Kidney glomerular epithelial cell (primary cell): ENCODE results near the gene RPTOR.
"Not testable (repeated sequence)": the region's sequence is repeated elsewhere in the genome, so short reads cannot be mapped to it uniquely, and the experiment has no call there.

Experiments used
- DNase-seq: peaks from one replicate; lab custom pipeline; 2025; lab: John Stamatoyannopoulos, UW

The RPTOR gene, protein sequence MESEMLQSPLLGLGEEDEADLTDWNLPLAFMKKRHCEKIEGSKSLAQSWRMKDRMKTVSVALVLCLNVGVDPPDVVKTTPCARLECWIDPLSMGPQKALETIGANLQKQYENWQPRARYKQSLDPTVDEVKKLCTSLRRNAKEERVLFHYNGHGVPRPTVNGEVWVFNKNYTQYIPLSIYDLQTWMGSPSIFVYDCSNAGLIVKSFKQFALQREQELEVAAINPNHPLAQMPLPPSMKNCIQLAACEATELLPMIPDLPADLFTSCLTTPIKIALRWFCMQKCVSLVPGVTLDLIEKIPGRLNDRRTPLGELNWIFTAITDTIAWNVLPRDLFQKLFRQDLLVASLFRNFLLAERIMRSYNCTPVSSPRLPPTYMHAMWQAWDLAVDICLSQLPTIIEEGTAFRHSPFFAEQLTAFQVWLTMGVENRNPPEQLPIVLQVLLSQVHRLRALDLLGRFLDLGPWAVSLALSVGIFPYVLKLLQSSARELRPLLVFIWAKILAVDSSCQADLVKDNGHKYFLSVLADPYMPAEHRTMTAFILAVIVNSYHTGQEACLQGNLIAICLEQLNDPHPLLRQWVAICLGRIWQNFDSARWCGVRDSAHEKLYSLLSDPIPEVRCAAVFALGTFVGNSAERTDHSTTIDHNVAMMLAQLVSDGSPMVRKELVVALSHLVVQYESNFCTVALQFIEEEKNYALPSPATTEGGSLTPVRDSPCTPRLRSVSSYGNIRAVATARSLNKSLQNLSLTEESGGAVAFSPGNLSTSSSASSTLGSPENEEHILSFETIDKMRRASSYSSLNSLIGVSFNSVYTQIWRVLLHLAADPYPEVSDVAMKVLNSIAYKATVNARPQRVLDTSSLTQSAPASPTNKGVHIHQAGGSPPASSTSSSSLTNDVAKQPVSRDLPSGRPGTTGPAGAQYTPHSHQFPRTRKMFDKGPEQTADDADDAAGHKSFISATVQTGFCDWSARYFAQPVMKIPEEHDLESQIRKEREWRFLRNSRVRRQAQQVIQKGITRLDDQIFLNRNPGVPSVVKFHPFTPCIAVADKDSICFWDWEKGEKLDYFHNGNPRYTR (N-terminal part only)

DNA sequence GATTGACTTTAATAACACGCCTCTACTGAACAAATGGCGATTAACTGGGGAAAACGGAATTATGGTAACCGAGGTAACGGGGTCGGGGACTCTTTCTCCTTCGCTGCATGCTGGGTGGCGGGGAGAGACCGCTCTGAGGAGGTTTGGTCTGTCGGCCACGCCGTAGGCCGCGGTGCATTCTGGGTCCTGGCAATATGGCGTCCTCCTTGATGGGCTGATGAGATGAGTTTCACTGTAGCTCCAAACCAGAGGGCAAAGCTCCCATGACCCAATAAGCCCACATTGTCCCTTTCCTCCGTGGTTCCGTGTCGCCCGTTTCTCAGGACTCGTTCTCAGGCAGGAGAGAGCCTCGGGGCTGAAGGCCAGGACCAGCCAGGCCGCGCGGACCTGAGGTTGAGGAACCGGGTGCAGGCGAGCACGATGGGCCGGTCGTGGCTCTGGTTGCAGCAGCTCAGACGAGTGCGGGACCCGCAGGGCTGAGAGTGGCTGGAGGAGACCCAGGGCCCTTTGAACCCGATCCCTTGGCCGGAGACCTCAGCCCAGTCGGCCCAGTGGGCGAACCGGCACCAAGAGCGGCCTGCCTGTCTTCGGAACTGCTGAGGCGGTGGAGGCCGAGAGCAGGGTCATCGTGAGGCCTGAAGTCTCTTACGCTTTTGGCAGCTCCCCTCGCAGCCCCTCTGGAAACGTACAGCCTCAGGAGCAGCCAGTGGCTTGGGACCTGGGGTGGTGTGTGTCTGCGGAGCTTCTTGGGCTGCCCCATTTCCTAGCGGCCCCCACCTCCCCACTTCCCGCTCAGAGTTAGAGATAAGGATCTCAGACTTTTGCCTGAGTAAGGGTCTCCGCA, at the start of gene RPTOR:
TSS of gene RPTOR (plus strand) at position 184 of the 844 bp plus-strand sequence. CDS start 792 bp downstream, outside the sequence.
- peak; percentile 80 for DNase-seq

DNA sequence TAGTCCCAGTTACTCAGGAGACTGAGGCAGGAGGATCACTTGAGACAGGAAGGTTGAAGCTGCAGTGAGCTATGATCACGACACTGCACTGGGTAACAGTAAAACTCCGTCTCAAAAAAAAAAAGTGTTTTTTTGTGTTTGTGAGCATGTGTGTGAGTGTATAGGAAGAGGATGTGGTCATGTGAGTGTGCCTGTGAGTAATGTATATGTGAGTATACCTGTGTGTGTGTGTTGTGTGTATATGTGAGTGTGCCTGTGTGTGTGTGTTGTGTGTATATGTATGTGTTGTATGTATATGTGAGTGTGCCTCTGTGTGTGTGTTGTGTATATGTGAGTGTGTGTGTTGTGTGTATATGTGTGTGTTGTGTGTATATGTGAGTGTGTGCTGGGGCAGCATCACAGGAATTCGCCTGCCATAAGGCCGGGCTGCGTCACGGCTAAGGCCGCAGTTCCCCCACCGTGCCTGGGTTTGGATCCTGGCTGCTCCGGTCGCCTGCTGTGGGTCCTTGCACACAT, 46.9 kb upstream of the RPTOR start:
- no peak for DNase-seq

GRCh38 chr17:80498242-80498919, 46.3 kb upstream of the RPTOR start:
- DNase-seq: peak; percentile 17

- no peak for DNase-seq
These were observed 45.7 kb upstream of the RPTOR start for GRCh38 chr17:80498920-80499410.

DNA sequence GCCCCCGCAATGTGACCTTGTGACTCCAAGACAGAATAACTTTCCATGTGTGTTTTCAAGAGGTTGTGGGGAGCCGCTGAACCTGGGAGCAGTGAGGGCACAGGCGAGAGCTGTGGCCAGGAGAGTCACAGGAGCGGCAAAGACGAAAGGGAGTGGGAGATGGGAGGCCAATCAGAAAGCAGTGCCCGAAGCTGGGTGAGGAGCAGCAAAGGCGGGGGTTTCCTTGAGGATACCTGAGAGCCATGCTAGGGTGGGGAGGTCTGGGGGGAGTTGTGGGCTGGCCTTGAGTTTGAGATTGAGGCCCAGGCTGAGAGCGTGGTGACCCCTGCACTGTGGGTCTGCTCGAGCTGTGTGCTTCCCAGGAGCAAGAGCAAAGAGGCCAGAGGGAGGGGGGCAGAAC, 45.1 kb upstream of the RPTOR start:
- DNase-seq: no peak

- no peak for DNase-seq
These were observed 44.5 kb upstream of the RPTOR start for GRCh38 chr17:80499961-80500665.

- peak; percentile 85 for DNase-seq
These were observed 42.7 kb upstream of the RPTOR start for GRCh38 chr17:80501741-80502577.

DNA sequence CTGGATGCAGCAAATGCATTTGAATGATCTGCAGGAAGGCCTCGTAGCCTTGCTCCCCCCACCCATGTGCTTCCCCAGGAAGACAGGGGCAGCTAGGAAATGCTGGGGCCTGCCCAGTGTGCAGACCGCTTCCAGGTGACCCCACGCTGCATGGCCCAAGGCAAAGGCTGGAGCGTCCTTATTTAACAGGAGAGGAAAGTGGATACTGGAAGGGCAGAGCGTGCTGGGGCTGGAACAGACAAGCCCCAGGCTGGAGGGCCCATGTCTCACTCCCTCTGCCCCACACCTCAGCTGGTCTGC, 42.1 kb upstream of the RPTOR start:
- DNase-seq: no peak

GRCh38 chr17:80503031-80503430, 41.6 kb upstream of the RPTOR start:
- no peak for DNase-seq

DNA sequence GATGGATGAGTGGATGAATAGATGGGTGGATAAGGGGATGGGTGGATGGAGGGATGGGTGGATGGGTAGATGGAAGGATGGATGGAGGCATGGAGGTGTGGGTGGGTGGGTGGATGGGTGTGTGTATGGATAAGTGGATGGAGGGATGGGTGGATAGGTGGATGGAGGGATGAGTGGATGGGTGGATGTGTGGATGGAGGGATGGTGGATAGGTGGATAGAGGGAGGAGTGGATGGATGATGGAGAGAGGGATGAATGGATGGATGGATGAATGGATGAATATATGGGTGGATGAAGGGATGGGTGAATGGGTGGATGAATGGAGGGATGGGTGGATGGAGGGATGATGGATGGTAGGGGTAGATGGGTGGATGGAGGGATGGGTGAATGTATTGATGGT, 40.7 kb upstream of the RPTOR start:
- no peak for DNase-seq

GRCh38 chr17:80504686-80505413, 39.8 kb upstream of the RPTOR start:
- peak; percentile 58 for DNase-seq

DNA sequence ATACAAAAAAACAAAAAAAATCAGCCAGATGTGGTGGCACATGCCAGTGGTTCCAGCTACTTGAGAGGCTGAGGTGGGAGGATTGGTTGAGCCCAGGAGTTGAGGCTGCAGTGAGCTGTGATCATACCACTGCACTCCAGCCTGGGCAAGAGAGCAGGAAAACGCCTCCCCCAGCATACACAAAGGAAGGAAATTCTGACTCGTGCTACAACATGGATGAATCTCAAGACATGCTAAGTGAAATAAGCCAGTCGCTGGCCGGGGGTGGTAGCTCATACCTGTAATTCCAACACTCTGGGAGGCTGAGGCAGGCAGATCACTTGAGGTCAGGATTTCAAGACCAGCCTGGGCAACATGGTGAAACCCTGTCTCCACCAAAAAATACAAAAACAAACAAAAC, 37.5 kb upstream of the RPTOR start:
- not testable (repeated sequence) for DNase-seq

DNA sequence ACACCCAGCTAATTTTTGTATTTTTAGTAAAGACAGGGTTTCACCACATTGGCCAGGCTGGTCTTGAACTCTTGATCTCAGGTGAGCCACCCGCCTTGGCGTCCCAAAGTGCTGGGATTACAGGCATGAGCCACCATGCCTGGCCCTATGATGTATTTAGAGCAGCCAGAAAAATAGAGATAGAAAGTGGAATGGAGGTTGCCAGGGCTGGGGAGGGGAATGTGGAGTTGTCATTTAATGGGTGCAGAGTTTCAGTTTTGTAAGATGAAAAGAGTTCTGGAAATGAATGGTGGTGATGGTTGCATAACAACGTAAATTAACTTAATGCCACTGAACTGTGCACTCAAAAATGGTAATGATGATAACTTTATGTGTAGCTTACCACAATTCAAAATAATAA, 36.7 kb upstream of the RPTOR start:
- no peak for DNase-seq

- no peak for DNase-seq
These were observed 35.3 kb upstream of the RPTOR start for GRCh38 chr17:80509311-80509710.

- no peak for DNase-seq
These were observed 34.5 kb upstream of the RPTOR start for GRCh38 chr17:80510132-80510531.

- no peak for DNase-seq
These were observed 33.9 kb upstream of the RPTOR start for GRCh38 chr17:80510772-80511171.

DNA sequence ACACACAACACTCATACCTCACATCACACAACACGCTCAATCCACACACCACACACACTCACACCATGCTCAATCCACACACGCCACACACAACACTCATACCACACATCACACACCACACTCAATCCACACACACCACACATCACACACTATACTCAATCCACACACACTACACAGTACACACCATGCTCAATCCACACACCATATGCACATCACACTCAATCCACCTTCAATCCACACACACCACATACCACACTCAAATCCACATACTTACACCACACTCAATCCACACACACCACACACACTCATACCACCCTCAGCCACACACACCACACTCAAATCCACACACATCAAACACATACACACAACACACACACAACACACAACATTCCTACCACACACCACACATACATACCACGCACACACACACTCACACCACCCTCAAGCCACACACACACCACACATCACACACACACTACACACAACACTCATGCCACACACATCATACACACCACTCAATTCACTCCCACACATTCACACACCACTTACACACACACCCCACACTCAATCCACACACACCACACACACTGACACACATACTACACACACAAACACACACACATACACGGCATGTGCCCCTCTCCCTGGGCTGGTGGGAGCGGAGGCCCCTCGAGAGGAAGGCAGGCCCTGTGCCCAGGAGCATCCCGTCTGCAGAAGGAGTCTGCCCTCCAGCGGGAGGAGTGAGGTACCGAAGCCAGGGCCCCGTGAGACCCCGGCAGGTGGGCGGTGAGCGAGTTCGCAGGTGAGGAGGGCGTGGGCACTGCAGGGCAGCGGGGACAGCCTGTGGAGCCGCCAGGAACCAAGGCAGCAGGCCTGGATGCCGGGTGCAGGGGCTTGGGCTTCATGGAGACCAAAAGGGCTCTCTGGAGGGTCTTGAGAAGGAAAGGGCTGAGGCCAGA, 33.1 kb upstream of the RPTOR start:
- no peak for DNase-seq
